BJ (cell line): ENCODE data around the gene OXNAD1. TPM values are rescaled to one million over a fixed set of nuclear protein-coding genes. Genes with fewer than 3 reads are reported as not detected.

Experiments
- CTCF ChIA-PET: fragments of 350-600 bp; formaldehyde crosslinking; extraction: SDS; loops from one replicate; lab custom pipeline; 2021; ENCODE audit warnings: antibody characterized with exemption, inconsistent platforms; lab: Yijun Ruan, JAX
- POLR2A ChIA-PET: fragments of 300-600 bp; sonication (Branson Sonifier 250); formaldehyde crosslinking; extraction: SDS; loops from one replicate; lab custom pipeline; 2021; ENCODE audit warnings: antibody characterized with exemption; lab: Charles Lee
- DNase-seq: peaks from one replicate; pipeline ENCODE4 v3.0.0-alpha.2; 2011; ENCODE audit warnings: low read depth
- H3K27me3 ChIP-seq: 2 replicates; pipeline ENCODE4 v1.6.0; 2011; ENCODE audit warnings: low read length; ENCODE audit not compliant: control insufficient read depth, insufficient read depth
- H3K36me3 ChIP-seq: 2 replicates; pipeline ENCODE4 v1.5.1; 2011; ENCODE audit warnings: low read length; ENCODE audit not compliant: control insufficient read depth, insufficient read depth
- H3K4me3 ChIP-seq: 2 replicates; pipeline ENCODE4 v1.5.1; 2011; ENCODE audit warnings: low read depth, mild to moderate bottlenecking, control low read depth, low read length
- polyA plus RNA-seq: library from polyadenylated mRNA; depleted of rRNA; stranded (reverse); fragments of >200 nt; gene quantifications from 2 replicates; pipeline ENCODE4 v1.2.3, GENCODE V29; 2011
- TF ChIP-seq, protein P1 (sequence below): IDR thresholded peaks from 2 replicates; pipeline ENCODE4 v1.5.1; 2011; ENCODE audit warnings: low read depth, mild to moderate bottlenecking, control low read depth, inconsistent platforms, low read length, moderate library complexity; ENCODE audit not compliant: insufficient read depth

Gene OXNAD1
- polyA plus RNA-seq, 1 experiment = 8.9 TPM

DNA sequence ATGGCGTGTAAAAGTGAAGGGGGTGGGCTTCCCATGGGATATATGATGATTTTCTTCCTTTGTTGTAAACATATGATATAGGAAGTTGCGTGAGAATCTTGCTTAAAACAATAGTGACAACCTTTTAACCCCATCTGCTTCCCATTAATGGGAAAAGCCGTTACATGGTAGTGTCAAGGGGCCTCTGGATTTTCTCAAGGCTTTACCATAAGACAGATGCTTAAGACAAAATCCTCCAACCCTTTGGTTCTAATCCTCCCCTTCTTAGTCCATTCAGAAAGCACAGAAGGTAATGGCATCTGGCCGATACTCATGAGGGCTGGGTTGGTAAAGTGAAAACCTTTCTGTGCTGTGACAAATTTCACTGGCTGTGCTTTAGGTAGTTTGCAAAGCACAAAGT lies 25.2 kb upstream of the OXNAD1 start:
- Histone ChIP-seq H3K4me3 (no peak overlapping the region), H3K27me3 (no peaks in the 10 kb centered on the region), H3K36me3 (no peaks in the 10 kb centered on the region)
- TF ChIP-seq, protein P1, sequence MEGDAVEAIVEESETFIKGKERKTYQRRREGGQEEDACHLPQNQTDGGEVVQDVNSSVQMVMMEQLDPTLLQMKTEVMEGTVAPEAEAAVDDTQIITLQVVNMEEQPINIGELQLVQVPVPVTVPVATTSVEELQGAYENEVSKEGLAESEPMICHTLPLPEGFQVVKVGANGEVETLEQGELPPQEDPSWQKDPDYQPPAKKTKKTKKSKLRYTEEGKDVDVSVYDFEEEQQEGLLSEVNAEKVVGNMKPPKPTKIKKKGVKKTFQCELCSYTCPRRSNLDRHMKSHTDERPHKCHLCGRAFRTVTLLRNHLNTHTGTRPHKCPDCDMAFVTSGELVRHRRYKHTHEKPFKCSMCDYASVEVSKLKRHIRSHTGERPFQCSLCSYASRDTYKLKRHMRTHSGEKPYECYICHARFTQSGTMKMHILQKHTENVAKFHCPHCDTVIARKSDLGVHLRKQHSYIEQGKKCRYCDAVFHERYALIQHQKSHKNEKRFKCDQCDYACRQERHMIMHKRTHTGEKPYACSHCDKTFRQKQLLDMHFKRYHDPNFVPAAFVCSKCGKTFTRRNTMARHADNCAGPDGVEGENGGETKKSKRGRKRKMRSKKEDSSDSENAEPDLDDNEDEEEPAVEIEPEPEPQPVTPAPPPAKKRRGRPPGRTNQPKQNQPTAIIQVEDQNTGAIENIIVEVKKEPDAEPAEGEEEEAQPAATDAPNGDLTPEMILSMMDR = no peak
- POLR2A ChIA-PET = no interaction called here
- CTCF ChIA-PET = interaction anchor here (1.3 kb wide), 1 partner anchor 191 kb away, joined by 3 read pairs; no protein-coding TSS in a partner anchor
- no peak for DNase-seq

DNA sequence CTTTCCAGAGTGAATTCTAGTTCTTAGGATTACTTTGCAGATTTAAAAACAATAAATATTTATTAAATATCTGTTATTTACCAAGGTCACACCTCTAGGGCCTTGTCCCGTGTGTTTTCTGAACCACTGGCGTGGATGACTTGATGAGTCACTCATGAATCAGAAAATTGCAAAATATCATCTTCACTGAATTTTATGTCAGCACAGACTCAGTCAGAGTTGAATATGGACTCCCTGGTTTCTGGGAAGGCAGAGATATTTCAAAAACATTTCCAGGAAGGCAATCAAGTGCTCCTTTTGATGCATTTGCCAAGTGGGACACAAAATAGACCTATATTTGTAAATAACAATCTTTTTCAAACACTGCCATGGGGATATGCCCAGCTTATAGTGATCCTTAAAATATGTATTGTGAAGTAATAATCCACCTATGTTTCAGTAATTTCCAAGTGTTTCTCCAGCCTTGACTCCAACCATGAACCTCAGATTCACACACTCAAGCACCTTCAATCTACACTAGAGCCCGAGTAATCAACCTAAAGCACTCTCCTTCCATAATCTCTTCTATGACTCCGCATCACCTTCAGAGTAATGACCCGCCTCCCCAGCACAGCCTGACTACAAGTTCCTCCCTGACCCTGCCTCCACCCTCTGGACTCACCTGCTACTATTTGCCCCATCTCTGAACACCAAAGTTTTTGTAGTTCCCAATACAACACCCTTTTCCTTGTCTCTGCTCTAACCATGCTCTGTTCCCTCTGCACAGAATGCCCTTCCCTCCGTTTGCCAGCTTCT lies 24.6 kb upstream of the OXNAD1 start:
- POLR2A ChIA-PET = no interaction called here
- CTCF ChIA-PET = interaction anchor here (1.9 to 3.0 kb wide), 2 partner anchors 62 to 192 kb away, joined by 9 to 12 read pairs; no protein-coding TSS in a partner anchor

DNA sequence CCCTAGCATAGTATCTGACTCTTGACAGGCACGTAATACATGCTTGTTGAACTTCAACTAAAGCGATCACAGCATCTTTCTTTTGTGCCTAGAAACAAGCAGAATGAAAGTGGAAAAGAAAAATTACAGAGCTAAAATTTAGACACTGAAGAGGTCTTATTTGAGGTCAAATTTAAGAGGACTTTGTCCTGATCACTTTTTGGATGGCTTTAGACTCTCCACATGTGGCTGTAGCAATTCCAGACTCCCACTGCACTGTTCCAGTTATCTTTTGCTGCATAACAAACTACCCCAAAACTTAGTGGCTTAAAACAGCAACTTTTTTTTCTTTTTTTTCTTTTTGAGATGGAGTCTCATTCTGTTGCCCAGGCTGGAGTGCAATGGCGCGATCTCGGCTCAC lies 23.8 kb upstream of the OXNAD1 start:
- Histone ChIP-seq H3K4me3 (no peak overlapping the region), H3K27me3 (no peaks in the 10 kb centered on the region), H3K36me3 (no peaks in the 10 kb centered on the region)
- no peak for DNase-seq
- POLR2A ChIA-PET = no interaction called here
- TF ChIP-seq, protein P1 = no peak
- CTCF ChIA-PET = interaction anchor here (1.4 to 3.0 kb wide), 3 partner anchors 63 to 611 kb away, joined by 4 to 12 read pairs (median 9); no protein-coding TSS in a partner anchor

More for the DNA sequence above, 24.6 kb upstream of the OXNAD1 start:
- TF ChIP-seq, protein P1 = no peak
- H3K27me3 ChIP-seq = no peaks in the 10 kb centered on the region
- peak; percentile 42 for DNase-seq
- no peaks in the 10 kb centered on the region for H3K36me3 ChIP-seq
- H3K4me3 ChIP-seq = no peak overlapping the region

DNA sequence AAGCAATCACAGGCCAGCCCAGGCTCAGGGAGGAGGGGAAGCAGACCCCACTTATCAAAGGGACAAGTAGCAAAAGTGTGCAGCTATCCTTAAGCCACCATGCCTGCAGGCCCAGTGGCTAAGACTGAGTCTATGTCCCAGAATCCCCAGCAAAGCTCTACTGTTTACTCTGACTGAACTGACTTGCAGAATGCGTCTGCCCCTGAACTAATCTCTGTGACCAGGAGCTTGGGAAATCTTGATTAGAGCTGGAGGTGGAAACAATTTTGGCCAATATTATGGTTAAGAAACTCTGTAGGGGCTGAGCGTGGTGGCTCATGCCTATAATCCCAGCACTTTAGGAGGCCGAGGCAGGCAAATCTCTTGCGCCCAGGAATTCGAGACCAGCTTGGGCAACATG lies 22.8 kb upstream of the OXNAD1 start:
- DNase-seq = no peak
- no peaks in the 10 kb centered on the region for H3K27me3 ChIP-seq
- ChIA-PET POLR2A (no interaction called here), CTCF (interaction anchor here (0.6 to 3.0 kb wide), 7 partner anchors 38 to 1073 kb away, joined by 3 to 24 read pairs (median 4); no protein-coding TSS in a partner anchor)
- no peak overlapping the region for H3K4me3 ChIP-seq
- TF ChIP-seq, protein P1 = no peak
- no peaks in the 10 kb centered on the region for H3K36me3 ChIP-seq

DNA sequence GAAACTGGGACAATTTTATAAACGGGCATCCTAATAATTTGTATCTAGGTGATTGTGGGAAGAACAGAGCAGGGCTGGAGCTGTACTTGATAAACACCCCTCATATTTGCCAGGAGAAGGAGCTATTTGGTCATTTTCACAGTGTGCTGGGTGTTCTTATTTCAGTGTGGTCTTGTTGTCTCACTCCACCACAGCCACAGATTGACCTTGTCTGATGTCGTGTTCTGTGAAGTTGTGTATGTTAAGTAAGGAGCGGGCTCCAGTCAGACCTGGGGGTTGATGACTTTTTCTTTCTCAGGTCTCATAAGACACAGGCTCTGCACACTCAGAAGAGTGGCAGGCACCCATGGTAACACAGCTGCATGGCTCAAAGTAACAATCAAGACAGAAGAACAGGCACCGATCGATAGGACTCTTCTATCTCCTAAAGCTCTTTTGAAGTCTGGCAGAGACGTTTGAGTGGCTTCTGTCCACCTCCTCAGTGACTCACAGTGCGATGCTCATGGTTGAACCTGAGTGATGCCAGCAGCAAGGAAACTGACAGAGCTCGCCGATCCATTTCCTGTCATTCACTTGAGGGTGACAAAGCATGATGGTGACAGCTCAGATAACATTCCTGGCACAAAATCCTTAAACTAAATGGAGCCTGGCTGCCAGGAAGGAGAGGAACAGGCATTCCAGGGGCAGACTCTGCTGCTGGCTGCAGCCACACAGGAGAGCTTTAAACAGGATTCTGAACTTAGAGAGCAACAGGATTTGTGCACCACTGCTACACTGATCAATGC lies 21.1 kb upstream of the OXNAD1 start:
- CTCF ChIA-PET = interaction anchor here (0.6 to 2.8 kb wide), 14 partner anchors 8 to 432 kb away, joined by 3 to 24 read pairs (median 4); no protein-coding TSS in a partner anchor
- Histone ChIP-seq H3K36me3 (no peaks in the 10 kb centered on the region), H3K27me3 (no peaks in the 10 kb centered on the region), H3K4me3 (no peak overlapping the region)
- TF ChIP-seq, protein P1 = no peak
- POLR2A ChIA-PET = no interaction called here
- no peak for DNase-seq
